H9 (cell line): Measurements from ENCODE around the gene VSIG2. TPM values are rescaled to one million over a fixed set of nuclear protein-coding genes. Genes with fewer than 3 reads are reported as not detected.

Experiments used
- DNase-seq: peaks from one replicate; pipeline ENCODE4 v3.0.0-alpha.2; 2017
- H2AFZ ChIP-seq: one replicate; pipeline ENCODE4 v1.6.1; 2013; ENCODE audit warnings: mild to moderate bottlenecking, low read length, control low read depth, moderate library complexity
- H2AK5ac ChIP-seq: 2 replicates; pipeline ENCODE4 v1.6.1; 2013; ENCODE audit warnings: low read length, control low read depth, mixed read lengths; ENCODE audit not compliant: insufficient read length
- H2BK120ac ChIP-seq: one replicate; pipeline ENCODE4 v1.6.1; 2013; ENCODE audit warnings: low read depth, mild to moderate bottlenecking, low read length, control low read depth, inconsistent platforms; ENCODE audit not compliant: poor library complexity, severe bottlenecking
- H2BK12ac ChIP-seq: 2 replicates; pipeline ENCODE4 v1.6.1; 2013; ENCODE audit warnings: low read length, control low read depth, mixed read lengths, low read depth; ENCODE audit not compliant: insufficient read length
- H2BK15ac ChIP-seq: 2 replicates; pipeline ENCODE4 v1.6.1; 2013; ENCODE audit warnings: low read depth, low read length, control low read depth
- H2BK20ac ChIP-seq: one replicate; pipeline ENCODE4 v1.6.1; 2013; ENCODE audit warnings: low read depth, mild to moderate bottlenecking, low read length, control low read depth, inconsistent platforms; ENCODE audit not compliant: poor library complexity, severe bottlenecking
- H2BK5ac ChIP-seq: 2 replicates; pipeline ENCODE4 v1.6.1; 2013; ENCODE audit warnings: low read length, control low read depth, mixed read lengths; ENCODE audit not compliant: insufficient read length
- H3K14ac ChIP-seq: 2 replicates; pipeline ENCODE4 v1.6.1; 2013; ENCODE audit warnings: low read length, control low read depth; ENCODE audit not compliant: insufficient read depth
- H3K18ac ChIP-seq: 2 replicates; pipeline ENCODE4 v1.6.1; 2013; ENCODE audit warnings: low read depth, mild to moderate bottlenecking, mixed read lengths, low read length, control low read depth; ENCODE audit not compliant: insufficient read length
- H3K23ac ChIP-seq: 2 replicates; pipeline ENCODE4 v1.6.1; 2013; ENCODE audit warnings: low read length, control low read depth, mixed read lengths, low read depth; ENCODE audit not compliant: insufficient read length
- H3K23me2 ChIP-seq: 2 replicates; pipeline ENCODE4 v1.6.1; 2013; ENCODE audit warnings: low read depth, mild to moderate bottlenecking, mixed read lengths, low read length, control low read depth; ENCODE audit not compliant: insufficient read length, poor library complexity, severe bottlenecking
- H3K27ac ChIP-seq: 2 replicates; pipeline ENCODE4 v1.5.1; 2013; ENCODE audit warnings: low read length, control low read depth, mixed read lengths, low read depth; ENCODE audit not compliant: insufficient read length
- H3K27me3 ChIP-seq: 2 replicates; pipeline ENCODE4 v1.6.1; 2013; ENCODE audit warnings: low read length, control low read depth, inconsistent platforms; ENCODE audit not compliant: insufficient read depth
- H3K4ac ChIP-seq: 2 replicates; pipeline ENCODE4 v1.6.1; 2013; ENCODE audit warnings: low read depth, mild to moderate bottlenecking, control low read depth, inconsistent platforms, low read length, moderate library complexity
- H3K4me1 ChIP-seq: 2 replicates; pipeline ENCODE4 v1.6.1; 2013; ENCODE audit warnings: low read length, control low read depth, inconsistent platforms; ENCODE audit not compliant: insufficient read depth
- H3K4me2 ChIP-seq: 2 replicates; pipeline ENCODE4 v1.6.1; 2013; ENCODE audit warnings: low read length, control low read depth, mixed read lengths; ENCODE audit not compliant: insufficient read length, insufficient read depth
- H3K56ac ChIP-seq: 2 replicates; pipeline ENCODE4 v1.6.1; 2013; ENCODE audit warnings: low read depth, mild to moderate bottlenecking, mixed read lengths, low read length, control low read depth; ENCODE audit not compliant: insufficient read length
- H3K79me1 ChIP-seq: 2 replicates; pipeline ENCODE4 v1.6.1; 2013; ENCODE audit warnings: low read depth, mild to moderate bottlenecking, moderate library complexity, low read length, control low read depth, inconsistent platforms; ENCODE audit not compliant: insufficient read depth, poor library complexity, severe bottlenecking
- H3K79me2 ChIP-seq: 2 replicates; pipeline ENCODE4 v1.6.1; 2013; ENCODE audit warnings: low read length, control low read depth, inconsistent platforms; ENCODE audit not compliant: insufficient read depth
- H3K9ac ChIP-seq: 2 replicates; pipeline ENCODE4 v1.6.1; 2013; ENCODE audit warnings: low read length, control low read depth, mixed read lengths; ENCODE audit not compliant: insufficient read length; ENCODE audit errors: extremely low read depth
- H3K9me3 ChIP-seq: one replicate; pipeline ENCODE4 v1.6.1; 2013; ENCODE audit warnings: low read depth, low read length, inconsistent platforms; ENCODE audit not compliant: control insufficient read depth
- H3T11ph ChIP-seq: one replicate; pipeline ENCODE4 v1.6.1; 2013; ENCODE audit warnings: mild to moderate bottlenecking, low read length, control low read depth, inconsistent platforms
- H4K20me1 ChIP-seq: one replicate; pipeline ENCODE4 v1.6.1; 2013; ENCODE audit not compliant: control insufficient read depth, insufficient read length, insufficient read depth
- H4K5ac ChIP-seq: 2 replicates; pipeline ENCODE4 v1.6.1; 2013; ENCODE audit warnings: low read depth, mild to moderate bottlenecking, mixed read lengths, low read length, control low read depth; ENCODE audit not compliant: insufficient read length
- H4K8ac ChIP-seq: replicated peaks from 2 replicates; pipeline ENCODE4 v1.6.1; 2013; ENCODE audit warnings: low read length, control low read depth, mixed read lengths, low read depth; ENCODE audit not compliant: insufficient read length
- H4K91ac ChIP-seq: 2 replicates; pipeline ENCODE4 v1.6.1; 2013; ENCODE audit warnings: low read depth, mild to moderate bottlenecking, moderate library complexity, mixed read lengths, low read length, control low read depth; ENCODE audit not compliant: insufficient read length
- H3K27ac Mint-ChIP-seq, 3 experiments: 2 replicates in 2 of 3; 3 replicates in 1 of 3; pipeline ENCODE4 v1.8.0; 2020 to 2021; ENCODE audit warnings: mixed read lengths in 3 of 3, mild to moderate bottlenecking in 1 of 3, moderate library complexity in 1 of 3
- H3K27me3 Mint-ChIP-seq: 2 replicates; pipeline ENCODE4 v1.8.0; 2021; ENCODE audit warnings: low read depth, mild to moderate bottlenecking, moderate library complexity, mixed read lengths
- H3K36me3 Mint-ChIP-seq, 3 experiments: 2 replicates in 2 of 3; 3 replicates in 1 of 3; pipeline ENCODE4 v1.8.0; 2020 to 2021; ENCODE audit warnings: low read depth in 3 of 3, mixed read lengths in 3 of 3; ENCODE audit not compliant: insufficient read depth in 1 of 3
- H3K4me1 Mint-ChIP-seq, 2 experiments: 2 replicates each; pipeline ENCODE4 v1.8.0; 2020; ENCODE audit warnings: mixed read lengths in 2 of 2
- H3K4me3 Mint-ChIP-seq, 2 experiments: 2 replicates in 1 of 2; 3 replicates in 1 of 2; pipeline ENCODE4 v1.8.0; 2020 to 2021; ENCODE audit warnings: mild to moderate bottlenecking in 2 of 2, mixed read lengths in 2 of 2, moderate library complexity in 1 of 2
- H3K9me3 Mint-ChIP-seq, 2 experiments: 2 replicates in 1 of 2; 3 replicates in 1 of 2; pipeline ENCODE4 v1.8.0; 2020; ENCODE audit warnings: mild to moderate bottlenecking in 2 of 2, mixed read lengths in 2 of 2, moderate library complexity in 1 of 2
- WGBS: extraction: QIAGEN DNeasy Blood & Tissue Kit; methylation state at CpG from one replicate; pipeline ENCODE4 v1.1.7; 2013; ENCODE audit warnings: missing lambda C conversion rate, low lambda C conversion rate, mixed read lengths; ENCODE audit not compliant: insufficient read length; ENCODE audit errors: extremely low coverage; 5-methylcytosine and 5-hydroxymethylcytosine counted together
- total RNA-seq: library from RNA; stranded (reverse); gene quantifications from 2 replicates; pipeline ENCODE4 v1.2.1, GENCODE V29; 2021
- TF ChIP-seq, protein P1 (sequence below): fragments of 200-600 bp; sonication (generic); conservative IDR thresholded peaks from 3 replicates; pipeline ENCODE4 v1.8.0; 2021; ENCODE audit warnings: antibody characterized with exemption, mild to moderate bottlenecking

VSIG2 gene
- total RNA-seq, 1 experiment from 2014 or later = not detected

DNA sequence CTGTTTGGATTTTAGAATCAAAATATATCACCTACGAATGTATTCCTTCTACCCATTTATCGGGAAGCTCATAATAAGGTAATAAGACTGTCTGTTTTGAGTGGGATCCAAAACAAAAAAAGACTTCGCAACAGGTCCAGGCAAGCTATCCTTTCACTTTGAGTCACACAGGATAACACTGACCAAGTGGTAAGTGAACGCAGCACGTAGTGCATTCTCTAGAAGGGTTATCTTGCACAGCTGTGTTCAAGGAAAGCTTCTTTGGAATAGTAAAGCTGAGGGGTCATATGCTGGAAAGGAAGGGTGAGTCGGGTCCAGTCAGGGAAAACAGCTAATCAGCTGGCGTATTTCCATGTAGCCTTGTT, 34.7 kb downstream of the VSIG2 start:
- Histone ChIP-seq H4K8ac (no peak overlapping the region), H2AK5ac (no peak overlapping the region), H2BK15ac (no peak overlapping the region), H3K79me1 (no peaks in the 10 kb centered on the region), H3K4me2 (peak overlapping the region; percentile 86), H3K4ac (no peak overlapping the region), H3K9ac (no peak overlapping the region), H3K23me2 (peaks cover 9% of the 10 kb centered on the region), H3K27me3 (peaks cover 49% of the 10 kb centered on the region), H3K27ac (no peak overlapping the region), H3T11ph (no peak overlapping the region), H3K4me1 (peaks cover 6% of the 10 kb centered on the region), H2AFZ (no peak overlapping the region), H3K18ac (no peak overlapping the region), H2BK20ac (no peak overlapping the region), H3K23ac (no peak overlapping the region), H3K9me3 (no peaks in the 10 kb centered on the region), H3K79me2 (no peaks in the 10 kb centered on the region), H2BK12ac (no peak overlapping the region), H4K5ac (no peak overlapping the region), H3K14ac (no peak overlapping the region), H4K91ac (no peak overlapping the region), H2BK5ac (no peak overlapping the region), H3K56ac (no peak overlapping the region), H4K20me1 (no peaks in the 10 kb centered on the region), H2BK120ac (no peak overlapping the region)
- H3K36me3 Mint-ChIP-seq = no peaks in the 10 kb centered on the region
- WGBS = no CpG with 5 or more reads among the region's 7 CpGs
- no peak for DNase-seq
- peaks cover 83% of the 10 kb centered on the region for H3K27me3 Mint-ChIP-seq
- no peaks in the 10 kb centered on the region for H3K9me3 Mint-ChIP-seq
- peaks cover 23 to 27% of the 10 kb centered on the region in 2 experiments for H3K4me1 Mint-ChIP-seq
- TF ChIP-seq, protein P1, sequence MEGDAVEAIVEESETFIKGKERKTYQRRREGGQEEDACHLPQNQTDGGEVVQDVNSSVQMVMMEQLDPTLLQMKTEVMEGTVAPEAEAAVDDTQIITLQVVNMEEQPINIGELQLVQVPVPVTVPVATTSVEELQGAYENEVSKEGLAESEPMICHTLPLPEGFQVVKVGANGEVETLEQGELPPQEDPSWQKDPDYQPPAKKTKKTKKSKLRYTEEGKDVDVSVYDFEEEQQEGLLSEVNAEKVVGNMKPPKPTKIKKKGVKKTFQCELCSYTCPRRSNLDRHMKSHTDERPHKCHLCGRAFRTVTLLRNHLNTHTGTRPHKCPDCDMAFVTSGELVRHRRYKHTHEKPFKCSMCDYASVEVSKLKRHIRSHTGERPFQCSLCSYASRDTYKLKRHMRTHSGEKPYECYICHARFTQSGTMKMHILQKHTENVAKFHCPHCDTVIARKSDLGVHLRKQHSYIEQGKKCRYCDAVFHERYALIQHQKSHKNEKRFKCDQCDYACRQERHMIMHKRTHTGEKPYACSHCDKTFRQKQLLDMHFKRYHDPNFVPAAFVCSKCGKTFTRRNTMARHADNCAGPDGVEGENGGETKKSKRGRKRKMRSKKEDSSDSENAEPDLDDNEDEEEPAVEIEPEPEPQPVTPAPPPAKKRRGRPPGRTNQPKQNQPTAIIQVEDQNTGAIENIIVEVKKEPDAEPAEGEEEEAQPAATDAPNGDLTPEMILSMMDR = no peak
- H3K27ac Mint-ChIP-seq = no peak overlapping the region
- peak overlapping the region; percentile 66 to 86 for H3K4me3 Mint-ChIP-seq
